NCI-H774 (cell line): ENCODE results near the gene ITPR3.

Experiments
- DNase-seq: peaks from one replicate; lab custom pipeline; 2025; lab: John Stamatoyannopoulos, UW

ITPR3 gene

DNA sequence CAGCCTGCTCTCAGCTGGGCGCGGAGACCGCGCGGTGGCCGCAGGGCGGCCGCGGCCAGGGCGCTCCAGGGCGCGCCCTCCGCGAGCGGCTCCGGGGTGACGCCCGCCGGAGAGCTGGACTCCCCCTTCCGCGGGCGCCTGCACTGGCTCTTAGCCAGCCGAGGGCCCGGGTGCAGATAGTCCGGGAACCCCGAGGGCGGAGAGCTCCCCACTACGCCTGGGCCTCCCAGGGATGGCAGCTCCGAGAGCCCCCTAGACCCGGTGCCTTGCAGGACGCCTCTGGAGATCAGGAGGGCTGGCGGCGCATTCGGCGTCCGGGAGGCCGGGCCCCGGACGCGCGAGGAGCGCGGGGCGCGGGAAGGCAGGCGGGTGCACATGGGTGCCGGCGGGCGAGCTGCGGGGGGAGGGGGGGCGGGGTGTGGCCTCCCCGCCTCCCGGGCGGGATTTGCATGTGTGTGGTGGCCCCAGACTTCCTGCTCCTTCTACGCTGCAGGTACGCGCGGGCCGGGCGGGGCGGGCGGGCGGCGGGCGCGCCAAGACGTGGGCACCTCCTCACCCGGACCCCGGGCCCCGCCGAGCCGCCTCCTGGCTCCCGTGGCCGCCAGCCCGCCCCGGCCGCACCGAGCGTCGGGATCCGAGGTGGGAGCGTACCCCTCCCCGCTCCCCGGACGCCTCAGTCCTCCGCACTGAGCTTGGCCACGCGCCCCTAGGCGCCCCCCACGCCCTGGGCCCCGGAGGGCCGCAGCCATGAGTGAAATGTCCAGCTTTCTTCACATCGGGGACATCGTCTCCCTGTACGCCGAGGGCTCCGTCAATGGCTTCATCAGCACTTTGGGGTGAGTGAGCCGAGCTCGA is at the start of gene ITPR3:
TSS of gene ITPR3 (plus strand) at position 467 of the 855 bp plus-strand sequence. CDS start at position 748, 281 bp downstream.
- DNase-seq = peak; percentile 80

DNA sequence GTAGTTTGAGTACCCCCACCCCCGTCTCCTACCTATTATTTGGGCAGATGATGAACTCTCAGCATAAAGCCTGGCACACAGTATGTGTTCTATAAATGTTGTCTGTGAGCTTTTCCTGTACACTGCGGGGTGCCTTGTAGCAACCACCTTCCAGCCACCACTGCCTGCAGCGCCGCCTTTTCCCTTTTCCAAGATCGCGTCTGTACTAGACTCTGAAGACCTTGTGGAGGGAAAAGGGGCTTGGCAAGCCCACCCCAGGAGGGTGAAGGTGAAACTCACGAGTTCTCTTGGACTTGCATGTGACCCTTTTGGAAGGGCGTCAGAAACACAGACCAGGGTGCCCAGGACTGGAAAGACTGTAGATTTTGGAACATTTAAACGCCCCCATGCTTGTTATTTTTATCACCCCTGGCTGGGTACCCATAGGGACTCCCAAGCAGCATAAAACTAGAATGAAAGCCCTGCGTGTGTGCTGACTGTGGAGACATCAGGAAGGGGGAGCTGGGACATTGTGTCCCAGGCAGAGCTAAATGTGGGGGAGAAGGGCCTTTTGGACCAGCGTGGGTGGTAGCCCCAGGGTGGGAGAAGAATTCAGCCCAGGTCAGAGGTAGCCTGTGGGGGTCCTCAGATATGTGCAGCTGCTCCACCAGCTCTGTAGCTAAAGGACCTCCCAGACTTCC is 49.3 kb upstream of the ITPR3 start:
- DNase-seq = no peak

DNA sequence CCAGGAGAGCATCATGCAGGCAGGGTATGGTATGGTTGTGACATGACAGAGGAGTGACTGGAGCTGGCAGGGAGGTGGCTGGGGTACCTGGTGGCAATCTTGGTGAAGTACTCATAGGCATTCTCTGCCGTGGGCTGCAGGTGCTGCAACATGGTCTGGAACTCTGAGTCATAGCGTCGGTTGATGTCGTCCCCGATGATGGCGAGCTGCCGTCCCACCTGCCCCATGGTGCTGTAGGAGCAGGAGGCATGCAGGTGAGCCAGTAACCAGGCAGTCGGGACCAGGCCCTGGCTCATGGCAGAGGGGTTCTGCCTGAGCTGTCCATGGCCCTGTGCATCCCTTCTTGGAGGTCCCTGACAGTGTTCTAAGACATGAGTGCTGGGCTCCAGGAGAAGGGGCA is 45.9 kb upstream of the ITPR3 start:
- no peak for DNase-seq

DNA sequence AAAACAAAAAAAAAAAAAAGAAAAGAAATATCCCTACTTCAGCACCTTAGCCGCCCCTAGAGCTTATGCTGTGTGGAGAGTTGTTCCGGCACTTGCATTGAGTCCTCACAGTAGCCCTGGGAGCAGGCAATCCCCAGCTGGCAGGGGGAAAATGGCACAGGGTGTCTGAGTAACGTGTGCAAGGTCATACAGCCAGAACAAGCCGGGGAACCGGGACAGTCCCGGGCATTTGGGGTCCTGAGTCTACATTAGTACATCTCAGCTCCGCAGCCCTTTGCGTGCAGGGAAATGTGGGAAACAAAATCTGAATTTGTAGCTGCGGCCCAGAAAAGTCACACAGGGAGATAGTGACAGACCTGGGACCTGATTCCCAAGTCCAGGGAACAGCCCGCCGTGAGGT is 44.5 kb upstream of the ITPR3 start:
- no peak for DNase-seq

DNA sequence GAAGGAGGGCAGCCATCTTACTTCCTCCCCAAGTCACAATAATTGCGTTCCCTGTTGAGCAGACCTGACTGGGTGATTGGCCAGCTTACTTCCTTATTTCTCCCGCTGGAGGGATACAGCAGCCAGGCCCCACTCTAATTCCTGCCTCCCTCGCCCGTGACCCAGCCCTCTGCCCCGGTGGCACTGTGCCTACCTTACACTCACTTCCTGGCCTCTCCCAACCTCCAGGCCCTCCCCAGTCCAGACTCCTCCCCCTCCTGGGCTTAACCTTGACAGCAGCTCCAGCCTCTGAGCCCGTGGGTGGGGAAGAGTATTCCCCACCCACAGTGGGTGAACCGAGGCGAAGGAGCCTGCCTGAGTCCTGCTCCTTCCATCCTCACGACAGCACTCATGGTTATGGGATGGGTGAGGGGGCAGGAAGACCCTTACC is 44.0 kb upstream of the ITPR3 start:
- DNase-seq = no peak

DNA sequence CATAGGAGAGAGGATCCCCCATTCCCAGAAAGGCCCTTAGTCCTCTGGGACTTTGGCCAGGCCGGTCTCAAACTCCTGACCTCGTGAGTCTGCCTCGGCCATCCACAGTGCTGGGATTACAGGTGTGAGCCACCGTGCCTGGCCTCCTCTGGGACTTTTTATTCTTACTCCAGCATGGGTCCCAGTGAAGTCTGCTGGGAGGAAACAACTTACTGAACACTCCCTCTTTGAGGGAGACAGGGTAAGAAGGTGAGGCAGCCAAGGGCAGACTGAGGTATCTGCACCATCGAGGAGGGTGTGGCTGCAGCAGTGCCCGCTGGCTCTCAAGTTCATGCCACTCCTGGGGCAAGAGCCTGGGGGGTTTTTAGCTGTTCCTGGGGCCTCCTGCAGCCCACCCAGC is 43.4 kb upstream of the ITPR3 start:
- DNase-seq = no peak

DNA sequence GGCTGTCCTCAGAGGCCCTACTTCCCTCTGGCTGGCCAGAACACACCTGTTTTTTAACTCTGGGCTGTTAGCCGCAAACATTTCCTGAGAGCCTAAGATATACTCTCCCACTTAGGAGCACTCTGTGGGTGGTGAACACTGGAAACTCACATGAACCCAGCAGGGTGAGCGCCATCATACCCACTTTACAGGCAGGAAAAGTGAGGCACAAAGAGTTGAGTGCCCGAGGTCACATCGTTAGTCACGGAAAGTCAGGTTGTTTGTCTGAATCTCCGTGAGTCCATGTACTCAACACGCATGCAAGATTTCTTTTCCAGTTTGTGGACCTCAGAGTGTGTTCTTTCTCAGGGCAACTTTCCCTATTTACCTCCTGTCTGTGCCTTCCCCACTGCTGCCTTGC is 43.0 kb upstream of the ITPR3 start:
- DNase-seq = no peak

DNA sequence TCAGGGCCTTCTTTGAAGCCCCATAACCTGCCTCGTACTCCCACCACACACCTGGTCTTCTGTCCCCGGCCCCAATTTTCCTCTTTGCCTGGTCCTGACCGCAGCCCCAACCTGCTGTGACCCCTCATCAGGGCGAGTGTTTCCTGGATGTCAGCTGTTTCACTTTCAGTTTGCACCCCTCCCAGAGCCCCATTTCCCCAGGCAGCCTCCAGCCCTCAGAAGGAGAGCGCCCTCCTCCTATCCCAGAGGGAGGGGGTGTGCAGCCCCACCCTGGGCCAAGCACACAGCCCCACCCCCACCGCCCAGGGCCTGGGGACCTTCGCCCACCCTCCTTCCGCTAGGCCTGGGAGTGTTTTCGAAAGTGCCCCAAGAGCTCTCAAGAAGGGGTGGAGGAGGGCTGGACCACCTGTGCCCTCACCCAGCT is 42.5 kb upstream of the ITPR3 start:
- DNase-seq = no peak

DNA sequence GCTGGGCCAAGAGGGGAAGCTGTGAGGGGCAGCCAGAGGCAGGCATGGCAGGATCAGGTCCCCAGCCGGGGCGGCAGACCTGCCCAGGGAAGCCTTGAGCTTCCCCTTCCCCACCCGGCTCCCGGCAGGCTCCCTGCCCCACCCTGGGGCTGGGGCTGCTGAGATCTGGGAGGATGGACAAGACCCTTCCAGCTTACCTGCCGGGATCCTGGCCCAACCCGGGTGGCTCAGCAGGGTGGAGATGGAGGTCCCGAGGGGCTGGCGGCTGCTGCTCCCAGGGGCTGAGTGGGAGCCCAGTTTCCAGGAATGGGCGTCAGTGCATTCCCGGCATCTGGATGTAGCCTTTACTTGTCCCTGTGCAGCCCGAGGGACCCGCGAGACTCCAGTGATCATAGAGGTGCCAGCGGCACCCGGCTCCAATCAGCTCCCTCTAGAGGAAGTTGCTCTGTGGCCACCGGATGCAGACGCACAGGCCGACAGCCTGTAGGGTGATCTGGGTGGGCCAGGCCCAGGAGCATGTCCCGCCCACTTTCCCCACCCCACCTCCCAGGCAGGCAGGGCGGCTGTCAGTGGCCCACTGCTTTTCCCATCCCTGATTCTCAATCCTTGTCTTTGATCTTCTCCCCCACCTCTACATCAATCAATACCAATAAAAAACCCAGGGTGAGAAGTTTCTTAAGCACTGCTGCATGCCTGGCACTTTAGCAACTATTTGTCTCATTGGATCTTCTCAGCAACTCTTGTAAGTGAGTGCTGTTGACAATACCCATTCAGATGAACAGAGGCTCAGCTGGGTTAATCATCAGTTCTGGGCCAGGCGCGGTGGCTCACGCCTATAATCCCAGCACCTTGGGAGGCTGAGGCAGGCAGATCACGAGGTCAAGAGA is 41.1 kb upstream of the ITPR3 start, which contains the start of gene BAK1:
TSS of gene BAK1 (minus strand) at position 449 of the 887 bp plus-strand sequence. CDS start 2,672 bp downstream, outside the sequence.
- DNase-seq = peak; percentile 79

DNA sequence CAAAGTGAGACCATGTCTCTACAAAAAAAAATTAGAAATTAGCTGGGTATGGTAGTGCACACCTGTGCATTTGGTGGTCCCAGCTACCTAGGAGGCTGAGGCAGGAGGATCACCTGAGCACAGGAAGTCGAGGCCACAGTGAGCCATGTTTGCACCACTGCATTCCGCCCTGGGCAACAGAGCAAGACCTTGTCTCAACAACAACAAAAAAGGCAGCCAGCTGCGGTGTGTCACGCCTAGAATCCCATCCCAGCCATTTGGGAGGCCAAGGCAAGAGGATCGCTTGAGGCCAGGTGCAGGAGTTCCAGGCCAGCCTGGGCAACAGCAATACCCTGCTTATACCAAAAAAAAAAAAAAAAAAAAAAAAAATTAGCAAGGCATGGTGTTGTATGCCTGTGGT is 39.9 kb upstream of the ITPR3 start:
- DNase-seq = no peak

DNA sequence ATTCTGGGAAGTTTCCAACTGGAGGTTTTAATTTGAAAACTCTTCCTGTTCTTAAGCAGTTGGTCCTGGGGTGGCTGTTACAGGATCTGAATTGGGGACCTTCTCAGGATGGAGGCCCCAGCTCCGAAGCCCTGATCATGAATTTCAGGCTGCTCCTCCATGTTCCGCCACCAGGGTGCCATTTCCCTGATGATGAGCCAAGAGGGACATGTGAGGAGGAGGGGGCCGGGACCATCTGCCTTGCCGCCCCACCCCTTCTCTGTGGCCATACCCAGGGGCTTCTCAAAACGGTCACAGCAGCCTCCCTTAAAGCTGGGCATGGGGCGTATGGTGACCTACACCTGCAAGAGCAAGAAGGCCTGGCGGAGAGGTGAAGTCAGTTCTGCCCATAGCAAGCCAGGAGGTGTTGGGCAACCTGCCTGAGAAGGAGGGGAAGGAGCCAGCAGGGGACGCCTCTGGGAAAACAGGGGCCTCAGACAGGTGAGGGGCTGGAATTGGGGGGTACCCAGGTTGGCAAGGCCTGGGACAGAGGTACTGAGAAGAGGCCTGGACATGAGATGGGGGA is 37.4 kb upstream of the ITPR3 start:
- DNase-seq = no peak

DNA sequence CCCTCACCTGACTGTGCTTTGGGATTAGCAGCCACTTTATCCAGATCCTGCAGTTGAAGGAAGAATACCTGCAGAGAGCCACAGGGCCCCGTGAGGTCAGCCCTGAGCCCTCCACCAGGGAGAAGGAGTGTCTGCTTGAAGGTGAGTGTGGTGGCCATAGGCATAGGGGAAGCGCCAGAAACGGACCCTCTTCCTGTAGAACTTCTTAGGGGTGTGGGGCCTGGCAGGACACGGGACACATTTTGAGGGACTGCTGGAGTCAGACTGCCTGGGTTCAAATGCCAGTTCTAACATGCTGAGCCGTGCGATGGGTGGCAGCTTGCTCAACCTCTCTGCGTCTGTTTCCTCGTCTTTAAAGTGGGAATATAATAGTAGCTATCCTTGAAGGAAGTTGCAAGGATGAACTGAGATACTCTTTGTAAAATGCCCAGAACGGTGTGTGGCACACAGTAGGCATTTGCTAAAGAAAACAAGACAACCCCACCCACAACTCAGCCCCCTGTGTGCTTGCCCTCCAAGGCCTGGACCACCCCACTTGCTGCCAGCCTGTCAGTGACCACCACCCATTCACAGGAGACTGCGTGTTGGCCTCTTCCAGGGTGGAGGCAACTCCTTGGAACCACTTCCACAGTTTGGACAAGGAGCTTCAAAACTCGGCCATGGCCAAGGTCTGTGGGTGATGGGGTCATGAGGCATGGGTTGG is 36.3 kb upstream of the ITPR3 start:
- no peak for DNase-seq

DNA sequence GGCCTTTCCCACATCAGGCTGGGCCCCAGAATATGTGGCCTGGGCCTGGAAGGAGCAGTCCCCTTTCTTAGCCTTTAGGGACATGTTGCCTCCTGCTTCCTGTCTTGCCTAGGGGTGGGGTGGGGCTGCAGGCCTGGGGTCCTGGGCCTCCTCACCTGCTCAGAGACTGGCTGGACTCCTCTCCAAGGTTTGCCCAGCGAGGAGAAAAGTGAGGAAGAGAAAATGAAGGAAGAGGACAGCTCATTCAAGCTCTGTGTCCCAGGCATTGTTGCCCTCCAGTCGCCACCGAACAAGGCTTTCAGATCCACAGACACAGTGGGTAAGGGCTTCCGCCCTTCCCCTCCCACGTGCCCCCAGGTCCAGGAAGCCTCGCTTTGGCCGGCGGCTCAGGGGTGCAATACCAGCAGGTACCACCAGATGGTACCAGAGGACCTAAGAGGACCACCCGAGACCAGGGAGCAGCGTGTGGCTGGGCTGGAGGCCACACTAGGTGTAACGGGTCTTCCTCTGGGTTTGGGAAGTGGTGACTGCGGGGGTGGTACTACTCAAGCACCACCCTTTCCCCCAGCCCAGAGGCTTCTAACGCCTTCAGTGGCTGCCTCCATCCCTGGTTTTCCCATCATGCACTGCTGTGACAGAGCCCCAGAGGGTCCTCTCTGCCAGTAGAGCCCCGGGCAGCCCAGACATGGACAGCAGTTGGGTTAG is 35.6 kb upstream of the ITPR3 start:
- peak; percentile 53 for DNase-seq

DNA sequence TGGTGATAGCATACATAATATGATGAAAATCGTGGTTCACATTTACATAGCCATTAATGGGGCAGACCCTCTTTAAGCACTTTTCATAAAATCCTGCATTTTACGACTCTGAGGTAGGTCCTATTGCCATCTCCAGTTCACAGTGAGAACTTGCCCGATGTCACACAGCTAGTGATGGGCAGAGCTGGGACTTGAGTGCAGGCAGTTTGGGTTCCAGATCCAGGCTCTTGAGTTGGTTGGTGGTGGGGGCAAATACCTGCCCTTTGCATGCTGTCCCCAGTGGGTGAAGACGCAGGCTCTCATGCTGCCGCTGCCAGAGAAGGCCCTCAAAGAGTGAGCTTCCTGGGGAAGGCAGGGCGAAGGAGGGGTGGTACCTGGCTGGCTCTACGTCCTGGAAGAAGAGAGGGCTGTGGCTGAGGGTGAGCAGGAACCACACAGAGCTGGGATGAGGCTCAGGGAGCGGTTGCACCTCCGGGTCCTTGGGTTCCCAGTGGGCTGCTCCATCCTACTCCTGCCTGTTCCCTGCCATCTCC is 34.9 kb upstream of the ITPR3 start:
- no peak for DNase-seq

DNA sequence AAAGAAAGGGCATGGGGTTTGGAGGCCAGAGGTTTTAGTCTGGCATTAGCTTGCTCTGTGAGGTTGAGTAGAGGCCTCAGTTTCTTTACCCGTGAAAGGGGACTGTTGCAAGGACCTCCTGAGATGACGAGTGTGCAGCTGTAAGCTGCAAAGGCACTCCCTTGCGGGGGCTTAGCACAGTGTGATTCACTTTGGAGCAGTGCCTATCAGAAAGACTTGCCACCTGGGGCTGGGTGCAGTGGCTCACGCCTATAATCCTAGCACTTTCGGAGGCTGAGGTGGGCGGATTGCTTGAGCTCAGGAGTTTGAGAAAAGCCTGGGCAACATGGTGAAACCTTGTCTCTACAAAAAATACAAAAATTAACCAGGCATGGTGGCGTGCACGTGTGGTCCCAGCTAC is 33.6 kb upstream of the ITPR3 start:
- DNase-seq = no peak

DNA sequence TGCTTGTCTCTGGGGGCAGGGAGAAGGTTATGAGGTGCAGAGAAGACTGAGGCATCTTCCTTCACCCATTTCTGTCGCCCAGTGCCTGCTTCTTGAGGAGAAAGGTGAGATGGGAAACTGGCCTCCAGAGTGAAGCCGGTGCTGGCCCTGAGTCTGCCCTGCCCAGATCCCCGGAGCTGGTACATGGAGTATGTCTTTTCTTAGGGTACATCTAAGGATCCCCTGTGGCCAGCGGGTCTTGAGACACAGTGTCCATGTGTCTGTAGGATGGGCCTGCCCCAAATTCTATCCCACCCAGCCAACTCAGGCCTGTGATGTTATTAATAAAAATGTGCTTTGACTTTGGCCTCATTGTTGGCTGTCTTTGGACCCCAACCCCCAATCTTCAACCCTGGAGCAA is 32.2 kb upstream of the ITPR3 start:
- no peak for DNase-seq

DNA sequence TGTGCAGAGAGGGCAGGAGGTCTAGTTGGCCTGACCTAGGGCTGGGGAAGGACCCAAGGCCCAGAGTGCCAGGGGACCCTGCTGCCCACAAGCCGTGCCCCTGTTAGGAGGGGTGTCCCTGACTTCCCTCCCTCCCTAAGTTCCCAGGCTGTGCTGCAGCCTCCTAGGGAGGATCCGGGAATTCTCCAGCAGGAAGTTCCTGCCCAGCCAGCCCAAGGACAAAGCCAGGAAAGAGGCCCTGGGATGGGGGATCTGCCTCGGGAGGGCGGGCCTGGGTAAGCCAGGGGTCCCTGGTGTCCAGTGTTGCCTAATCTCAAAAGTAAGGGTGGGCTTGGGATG is 31.8 kb upstream of the ITPR3 start:
- no peak for DNase-seq

DNA sequence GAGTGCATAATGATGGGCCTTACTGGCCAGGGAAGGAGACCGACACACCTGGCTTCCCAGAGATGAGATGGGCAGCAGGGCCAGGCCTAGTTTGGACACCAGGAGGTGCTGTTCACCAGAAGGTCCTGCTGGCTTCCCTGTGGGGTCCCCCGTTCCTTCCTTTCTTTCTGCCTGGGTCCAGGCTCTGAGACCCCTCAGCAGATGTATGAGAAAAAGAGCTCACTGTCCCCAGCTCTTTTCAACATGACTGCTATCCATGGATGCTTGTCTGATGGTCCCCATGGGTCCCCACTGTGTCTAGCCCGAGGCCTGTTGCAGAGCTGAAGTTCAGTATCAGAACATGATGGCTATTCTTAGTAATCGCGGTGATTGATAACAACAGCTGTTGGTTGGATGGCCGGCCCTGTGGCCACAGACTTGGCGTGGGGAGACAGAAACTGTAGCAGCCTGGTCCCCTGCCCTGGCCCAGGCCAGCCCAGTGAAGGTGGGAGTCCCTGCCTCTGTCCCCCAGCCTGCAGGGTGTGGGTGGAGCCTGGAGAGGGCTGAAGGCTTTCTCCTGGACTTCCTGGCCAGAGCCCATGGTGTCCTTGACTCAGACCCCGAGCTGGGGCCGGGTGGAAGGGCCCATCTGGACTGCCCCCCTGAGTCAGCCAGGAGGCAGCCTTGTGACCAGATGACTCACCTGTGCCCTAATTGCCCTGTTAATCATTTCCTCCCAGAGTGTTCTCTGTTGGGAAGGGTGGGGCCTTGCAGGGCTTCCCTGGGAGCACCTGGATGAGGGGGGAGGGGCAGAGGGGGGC is 31.2 kb upstream of the ITPR3 start:
- DNase-seq = peak; percentile 43

DNA sequence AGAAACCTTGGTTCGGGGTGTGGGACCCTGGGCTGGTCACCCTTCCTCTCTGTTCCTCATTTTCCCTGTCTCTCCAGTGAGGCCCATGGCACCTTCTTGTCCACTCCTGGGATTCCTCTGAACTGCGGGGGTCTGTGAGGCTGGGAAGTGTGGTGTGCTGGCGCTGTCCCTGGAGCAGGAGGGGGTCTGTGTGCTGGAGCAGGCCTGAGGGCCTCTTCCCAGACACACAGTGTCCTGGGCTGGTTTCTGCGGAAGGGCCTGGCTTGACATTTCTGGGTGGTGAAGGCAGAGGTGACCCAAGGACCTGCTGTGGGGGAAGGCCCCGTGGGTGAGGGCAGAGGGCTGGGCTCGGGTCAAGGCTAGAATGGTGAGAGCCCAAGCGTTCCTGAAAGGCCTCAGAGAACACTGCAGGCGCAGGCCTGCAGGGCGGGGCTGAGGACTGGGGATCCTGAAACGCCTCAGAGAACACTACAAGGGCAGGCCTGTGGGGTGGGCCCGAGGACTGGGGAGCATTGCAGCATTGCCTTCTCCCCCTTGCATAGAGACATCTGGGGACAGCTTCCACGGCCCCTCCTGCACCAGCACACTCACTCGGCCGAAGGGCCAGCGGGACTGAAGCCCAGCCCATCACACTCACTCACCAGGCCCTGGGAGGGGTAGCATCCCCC is 30.5 kb upstream of the ITPR3 start:
- no peak for DNase-seq
